SH-SY5Y (cell line): Measurements from ENCODE around the gene MIA3.

ENCODE experiments used
- GATA2 ChIP-seq: IDR thresholded peaks from 2 replicates; pipeline ENCODE4 v1.6.1; 2011; ENCODE audit warnings: mild to moderate bottlenecking, low read depth, low read length
- GATA3 ChIP-seq: IDR thresholded peaks from 2 replicates; pipeline ENCODE4 v1.6.1; 2011; ENCODE audit warnings: low read depth, mild to moderate bottlenecking, low read length, moderate library complexity

MIA3 gene

DNA sequence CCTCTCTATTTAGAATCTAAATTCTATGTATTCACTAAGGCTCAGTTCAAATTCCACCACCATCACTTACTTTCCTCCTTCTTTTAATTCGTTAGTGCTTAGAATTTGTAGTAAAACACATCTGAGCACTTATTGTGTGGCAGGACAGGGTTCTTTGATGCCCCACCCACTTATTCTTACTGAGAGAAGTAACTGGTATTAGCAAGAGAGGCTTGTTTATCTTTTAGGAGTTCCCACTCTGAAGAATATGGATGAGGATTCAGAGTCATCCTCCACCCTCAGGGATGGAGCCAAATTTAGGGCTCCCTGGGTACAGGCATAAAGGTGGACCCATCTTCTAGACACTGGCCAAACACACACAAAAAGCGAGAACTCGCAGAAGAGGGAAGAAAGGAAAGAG lies 16.6 kb upstream of the MIA3 start:
- TF ChIP-seq GATA2, result no peak
- no peak for TF ChIP-seq GATA3

DNA sequence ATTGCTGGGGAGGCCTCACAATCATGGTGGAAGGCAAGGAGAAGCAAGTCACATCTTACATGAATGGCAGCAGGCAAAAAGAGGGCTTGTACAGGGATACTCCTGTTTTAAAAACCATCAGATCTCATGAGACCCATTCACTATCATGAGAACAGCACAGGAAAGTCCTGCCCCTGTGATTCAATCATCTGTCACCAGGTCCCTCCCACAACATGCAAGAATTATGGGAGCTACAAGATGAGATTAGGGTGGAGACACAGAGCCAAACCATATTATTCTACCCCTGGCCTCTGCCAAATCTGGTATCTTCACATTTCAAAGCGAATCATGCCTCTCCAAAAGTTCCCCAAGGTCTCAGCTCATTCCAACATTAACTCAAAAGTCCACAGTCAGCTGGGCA lies 11.1 kb upstream of the MIA3 start:
- no peak for TF ChIP-seq GATA2
- no peak for TF ChIP-seq GATA3

DNA sequence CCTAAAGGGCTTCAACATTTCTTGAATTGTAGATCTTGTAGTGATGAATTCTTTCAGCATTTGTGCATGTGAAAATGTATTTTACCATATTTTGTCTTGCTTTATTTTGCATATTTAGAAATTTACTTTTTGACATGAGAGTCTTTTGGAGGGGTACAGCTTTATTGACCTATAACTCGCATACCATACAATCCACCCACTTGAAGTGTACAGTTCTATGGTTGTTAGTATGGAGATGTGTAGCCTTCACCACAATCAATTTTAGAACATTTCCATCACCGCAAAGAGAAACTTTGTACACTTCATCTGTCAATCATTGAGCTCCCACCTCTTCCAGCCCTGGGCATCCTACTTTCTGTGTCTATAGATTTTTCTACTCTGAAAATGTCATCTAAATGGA lies 7.2 kb upstream of the MIA3 start:
- no peak for TF ChIP-seq GATA3
- no peak for TF ChIP-seq GATA2

DNA sequence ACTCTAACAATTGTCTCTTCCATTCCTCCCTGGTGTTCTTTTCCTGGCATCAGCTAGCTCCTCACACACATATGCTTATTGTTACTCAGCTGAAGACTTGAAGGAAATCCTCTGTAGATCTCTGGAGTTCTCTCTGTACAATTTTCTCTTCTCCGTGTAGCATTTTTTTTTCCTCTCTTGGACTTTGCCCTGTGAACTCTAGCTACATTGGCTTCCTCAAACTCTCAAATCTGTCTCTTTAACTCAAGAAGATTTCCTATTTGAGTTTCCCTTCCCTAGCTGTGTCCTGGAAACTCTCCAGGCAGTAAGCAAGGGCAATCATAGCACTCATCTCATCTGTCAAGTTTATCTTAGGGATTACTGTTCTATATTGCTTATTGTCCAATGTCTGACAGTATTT lies 4.3 kb upstream of the MIA3 start:
- TF ChIP-seq GATA3 (no peak), GATA2 (no peak)

DNA sequence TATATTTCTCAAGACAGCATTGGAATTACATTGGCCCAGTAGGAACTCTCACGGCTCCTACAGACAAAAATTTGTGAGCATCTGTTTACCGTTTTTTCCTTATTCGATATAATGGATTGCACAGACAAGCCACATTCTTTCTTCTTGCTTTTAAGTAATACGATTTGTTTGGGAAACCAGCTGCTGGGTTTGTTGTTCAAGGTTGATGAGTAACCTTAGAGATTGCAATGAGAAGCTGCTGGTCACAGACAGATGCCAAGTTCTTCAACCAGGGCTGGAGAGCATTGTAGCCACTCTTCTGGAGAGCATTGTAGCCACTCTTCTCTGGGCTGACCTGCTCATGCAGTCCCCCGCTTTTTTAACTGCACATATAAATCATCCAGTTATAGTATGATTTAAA lies 1.4 kb upstream of the MIA3 start:
- TF ChIP-seq GATA2 (no peak), GATA3 (no peak)

DNA sequence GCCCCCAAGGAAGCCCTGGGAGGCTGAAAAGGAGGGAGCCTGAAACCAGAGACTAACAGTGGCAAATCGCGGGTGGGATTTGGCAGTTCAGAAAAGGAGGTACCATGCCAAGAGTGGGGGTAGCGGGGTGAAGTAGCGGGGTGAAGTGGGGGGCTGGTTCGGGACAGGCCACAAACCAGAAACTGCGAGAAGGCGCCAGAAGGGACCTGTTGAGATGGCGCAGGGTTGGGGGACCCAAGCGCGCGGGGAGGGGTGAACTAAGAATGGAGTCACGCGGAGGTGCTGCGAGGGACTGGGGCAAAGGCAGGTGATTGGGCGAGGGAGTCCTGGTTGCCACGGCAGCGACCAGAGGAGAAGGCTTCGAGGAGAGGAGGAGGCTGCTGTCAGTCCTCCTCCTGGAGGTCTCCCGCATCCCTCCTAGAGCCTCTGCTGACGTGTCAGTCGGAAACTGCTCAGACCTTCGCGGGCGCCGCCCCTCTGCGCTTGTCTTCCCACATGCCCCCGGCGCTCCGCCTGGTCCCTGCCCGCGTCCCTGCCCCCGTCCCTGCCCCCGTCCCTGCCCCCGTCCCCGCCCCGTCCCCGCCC lies 438 bp upstream of the MIA3 start:
- TF ChIP-seq GATA2 (no peak), GATA3 (no peak)

DNA sequence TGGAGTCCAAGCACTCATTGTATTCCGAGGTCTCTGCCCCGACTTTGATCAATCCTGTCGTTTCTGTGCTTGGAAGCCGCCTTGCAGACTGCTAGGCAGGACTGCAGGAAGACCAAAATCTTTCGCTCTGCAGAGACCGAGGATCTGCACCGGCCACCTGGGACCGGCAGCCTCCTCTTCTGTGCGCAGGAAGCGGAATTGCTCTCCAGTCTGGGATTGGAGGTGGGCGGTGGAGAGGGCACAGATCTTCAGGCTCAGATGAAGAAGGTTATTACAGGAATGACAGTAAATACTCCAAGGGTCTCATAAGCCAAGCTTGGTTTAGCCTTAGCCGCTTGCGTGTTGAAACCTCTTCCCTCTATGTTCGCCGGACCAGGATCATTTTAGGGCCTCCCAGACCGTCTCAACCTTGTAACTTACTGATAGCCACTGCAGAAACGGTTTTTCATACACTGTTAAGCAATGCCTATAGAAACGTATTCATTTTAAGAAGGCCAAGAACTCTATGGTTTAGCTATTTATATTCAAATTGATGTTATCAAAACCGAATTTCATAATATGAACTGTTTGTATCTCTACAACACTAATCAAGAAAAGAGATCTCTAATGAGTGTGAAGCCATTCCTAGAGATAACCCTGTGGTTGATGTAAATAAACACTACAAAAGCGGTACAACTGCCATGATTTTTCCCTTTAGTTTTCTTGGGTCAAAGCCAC lies 1.1 kb downstream of the MIA3 start:
- TF ChIP-seq GATA3 (no peak), GATA2 (no peak)

DNA sequence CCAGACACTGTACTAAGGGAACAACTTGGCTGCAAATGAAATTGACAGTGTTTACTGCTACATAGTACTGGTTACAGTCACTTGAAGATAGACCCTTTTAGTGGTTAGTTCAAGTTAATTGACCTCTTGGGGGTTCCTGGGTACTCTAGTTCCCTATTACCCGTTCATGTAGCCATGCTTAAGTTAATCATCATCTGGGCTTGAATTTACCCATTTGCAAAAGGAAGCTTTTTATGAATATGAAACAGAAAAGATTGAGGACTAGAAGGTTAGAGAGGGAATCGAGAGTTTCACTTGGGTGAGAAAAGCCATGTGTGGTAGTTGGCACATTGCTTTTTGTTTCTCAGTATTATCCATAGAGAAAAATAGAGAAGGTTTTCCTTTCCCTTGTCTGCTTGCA lies 2.7 kb downstream of the MIA3 start:
- no peak for TF ChIP-seq GATA2

DNA sequence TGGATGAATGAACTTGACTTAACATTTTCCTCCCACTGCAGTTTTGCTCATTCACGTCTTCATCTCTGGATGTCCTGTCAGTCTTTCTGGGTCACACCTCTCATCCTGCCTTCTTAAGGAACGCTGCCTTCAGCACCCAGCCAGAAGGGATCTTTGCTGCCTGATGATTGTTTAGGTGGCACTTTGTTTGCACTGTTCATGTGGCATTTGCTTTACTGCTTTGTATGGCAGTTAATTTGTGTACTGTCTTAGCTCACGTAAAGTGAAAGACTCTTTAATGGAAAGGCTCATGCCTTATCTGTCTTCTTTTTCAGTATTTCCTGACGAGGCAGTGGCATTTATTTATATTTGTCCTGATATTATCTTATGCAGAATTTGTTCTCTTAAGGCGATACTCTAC lies 4.9 kb downstream of the MIA3 start:
- TF ChIP-seq GATA2 (no peak), GATA3 (no peak)

DNA sequence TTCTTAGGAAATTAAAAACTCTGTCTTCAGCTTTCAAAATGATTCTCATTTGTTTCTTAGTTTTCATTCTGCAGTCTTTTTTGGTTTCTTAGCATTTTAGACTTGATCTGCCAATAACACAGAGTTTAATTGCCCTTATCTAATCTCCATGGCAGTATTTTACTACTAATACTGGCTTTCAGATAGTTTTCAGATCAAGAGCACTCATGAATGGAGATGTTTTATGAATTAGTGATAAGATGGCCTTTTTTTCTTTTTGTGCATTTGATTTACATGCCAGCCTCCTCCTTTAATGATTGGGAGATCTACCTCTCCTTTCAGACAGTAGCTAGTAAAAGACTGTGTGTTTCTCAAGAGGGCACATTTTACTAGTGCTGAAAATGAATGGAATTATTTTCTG lies 5.6 kb downstream of the MIA3 start:
- TF ChIP-seq GATA3 (no peak), GATA2 (no peak)

DNA sequence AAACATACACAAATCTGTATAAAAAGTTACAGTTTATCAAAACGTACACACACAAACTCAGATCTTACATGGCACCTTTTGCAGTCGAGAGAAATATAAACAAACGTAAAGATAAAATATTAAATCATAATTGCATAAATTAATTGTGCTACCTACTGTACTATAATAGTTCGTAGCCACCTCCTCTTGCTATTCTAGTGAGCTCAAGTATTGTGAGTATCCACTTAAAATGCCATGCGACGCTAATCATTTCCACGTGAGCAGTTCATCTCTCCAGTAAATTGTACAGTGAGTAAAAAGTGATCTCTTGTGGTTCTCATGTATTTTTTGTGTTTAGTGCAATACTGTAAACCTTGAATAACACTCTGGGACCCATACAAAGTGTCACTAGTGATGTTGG lies 6.3 kb downstream of the MIA3 start:
- TF ChIP-seq GATA3, result no peak
- no peak for TF ChIP-seq GATA2

DNA sequence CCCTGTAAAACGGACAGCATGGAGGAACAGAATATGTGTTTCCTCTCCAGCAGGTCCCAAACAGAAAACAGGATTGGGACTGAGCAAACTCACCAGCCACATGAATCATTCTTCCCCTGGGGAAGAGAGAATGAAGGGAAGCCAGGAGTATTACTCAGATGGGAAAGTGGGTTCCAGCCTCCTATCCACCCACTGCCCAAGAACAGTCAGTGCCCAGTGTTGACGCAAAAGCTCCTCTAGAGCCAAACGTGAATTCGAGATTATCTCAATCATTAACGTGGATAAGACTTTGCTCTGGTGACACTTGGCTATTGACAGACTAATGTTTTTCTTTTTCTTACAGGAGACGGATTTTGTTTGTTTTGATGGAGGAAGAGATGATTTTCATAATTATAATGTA lies 9.3 kb downstream of the MIA3 start:
- TF ChIP-seq GATA2 (no peak), GATA3 (no peak)

DNA sequence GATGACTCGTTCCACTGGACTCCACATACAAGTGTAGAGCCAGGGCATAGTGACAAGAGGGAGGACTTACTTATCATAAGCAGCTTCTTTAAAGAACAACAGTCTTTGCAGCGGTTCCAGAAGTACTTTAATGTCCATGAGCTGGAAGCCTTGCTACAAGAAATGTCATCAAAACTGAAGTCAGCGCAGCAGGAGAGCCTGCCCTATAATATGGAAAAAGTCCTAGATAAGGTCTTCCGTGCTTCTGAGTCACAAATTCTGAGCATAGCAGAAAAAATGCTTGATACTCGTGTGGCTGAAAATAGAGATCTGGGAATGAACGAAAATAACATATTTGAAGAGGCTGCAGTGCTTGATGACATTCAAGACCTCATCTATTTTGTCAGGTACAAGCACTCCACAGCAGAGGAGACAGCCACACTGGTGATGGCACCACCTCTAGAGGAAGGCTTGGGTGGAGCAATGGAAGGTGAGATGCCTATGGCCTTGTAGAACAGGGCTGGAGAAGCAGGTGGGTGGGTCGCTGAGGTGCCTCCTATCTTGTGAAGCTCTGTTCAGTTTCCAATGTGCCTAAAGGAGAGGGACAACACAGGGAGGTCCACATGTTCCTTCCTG lies 12.1 kb downstream of the MIA3 start:
- no peak for TF ChIP-seq GATA3

DNA sequence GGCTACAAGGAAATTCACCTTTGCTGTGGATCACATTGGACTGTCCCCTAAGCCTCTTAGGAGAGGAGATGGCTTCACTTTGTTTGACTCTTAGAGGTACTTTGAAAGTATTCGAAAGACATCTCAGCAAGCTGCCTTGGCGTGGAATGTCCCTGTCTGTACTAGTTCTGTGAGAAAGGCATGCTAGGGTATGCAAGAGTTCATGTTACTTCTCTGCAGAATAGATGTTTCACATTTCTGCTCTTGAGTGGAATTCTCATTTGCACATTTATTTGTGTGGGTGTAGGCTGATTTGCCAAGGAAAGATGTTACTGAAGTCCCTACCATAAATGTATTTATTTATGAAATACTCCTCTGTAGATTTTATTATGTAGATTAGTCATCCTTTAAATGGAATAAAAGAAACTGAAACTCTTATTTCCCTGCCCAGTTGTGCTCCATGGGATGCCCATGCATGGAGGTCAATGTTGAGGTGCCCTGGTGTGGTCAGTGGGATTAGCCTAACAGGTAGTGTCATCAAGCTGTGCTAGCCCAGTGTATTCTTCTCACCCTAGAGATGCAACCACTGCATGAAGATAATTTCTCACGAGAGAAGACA lies 13.8 kb downstream of the MIA3 start:
- TF ChIP-seq GATA2 (no peak), GATA3 (no peak)

DNA sequence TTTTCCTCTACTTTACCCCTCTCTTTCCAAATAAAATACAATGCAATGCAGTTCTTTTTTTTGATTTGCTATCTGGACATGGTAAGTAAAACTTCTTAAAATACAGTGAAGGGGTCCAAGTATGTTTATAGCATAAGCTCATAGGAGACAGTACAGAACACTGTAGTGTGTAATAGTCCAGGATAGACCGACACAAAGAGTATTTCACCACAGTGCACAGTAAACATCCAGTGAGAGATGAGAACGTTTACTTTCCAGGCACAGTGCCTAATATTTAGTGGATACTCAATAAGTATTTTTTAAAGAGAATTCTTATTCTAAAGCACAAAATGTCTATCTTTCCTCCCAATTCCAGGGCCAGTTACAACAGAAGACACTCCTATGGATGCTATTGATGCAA lies 14.9 kb downstream of the MIA3 start:
- no peak for TF ChIP-seq GATA2
- TF ChIP-seq GATA3, result no peak
